Thoracic aorta (tissue), 2 donors: ENCODE results near the gene NPIPA5. TPM values are rescaled to one million over a fixed set of nuclear protein-coding genes. Genes with fewer than 3 reads are reported as not detected.

Experiments
- total RNA-seq, 2 donors: library from RNA; depleted of rRNA; stranded (reverse); fragments of >200 nt; gene quantifications; one replicate each; pipeline versions ENCODE4 v1.1.0 to v1.2.3, GENCODE V29; 2016

The NPIPA5 gene
- total RNA-seq, 2 donors from 2014 or later: 5.4 to 28.6 TPM

Other genes starting within 250 kb of the NPIPA5 start
- gene MPV17L, start 17.5 kb upstream of the NPIPA5 start, total RNA-seq: 1 to 10 TPM; 5.0 to 8.2 TPM
- 10 to 100 TPM; 75.1 to 95.2 TPM for gene BMERB1, start 56.3 kb upstream of the NPIPA5 start, total RNA-seq